Measurements from ENCODE around the gene OLIG2. TPM values are rescaled to one million over a fixed set of nuclear protein-coding genes. Genes with fewer than 3 reads are reported as not detected.

OLIG2 gene
- total RNA-seq, 1 donor from 2014 or later, result 0.56 TPM

DNA sequence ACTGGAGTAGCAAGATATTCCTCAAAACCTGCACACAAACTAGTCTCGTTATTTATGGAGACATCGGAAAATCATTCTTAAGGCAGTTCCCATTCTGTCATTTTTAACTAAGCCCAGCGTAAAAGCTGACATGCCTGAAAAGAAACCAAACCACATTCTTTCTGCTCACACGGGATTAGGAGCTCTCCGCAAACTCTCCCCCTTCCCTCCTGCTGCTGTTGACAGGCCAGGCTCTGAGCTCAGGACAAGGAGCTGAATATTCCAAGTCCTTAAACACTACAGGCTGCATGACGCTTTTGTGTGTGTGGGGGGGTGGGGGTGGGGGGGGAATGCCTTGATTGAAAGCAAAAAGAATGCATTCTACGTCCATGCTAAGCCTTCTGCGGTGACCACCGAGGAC is 49.4 kb downstream of the OLIG2 start:
- Mint-ChIP-seq H3K9me3 (ENCODE audit: unreplicated experiment) (no peaks in the 10 kb centered on the region), H3K27ac (ENCODE audit: unreplicated experiment) (no peak overlapping the region), H3K36me3 (ENCODE audit: unreplicated experiment) (peaks cover 1% of the 10 kb centered on the region), H3K27me3 (ENCODE audit: unreplicated experiment) (peaks cover 77% of the 10 kb centered on the region), H3K4me1 (ENCODE audit: unreplicated experiment) (peaks cover 16% of the 10 kb centered on the region), H3K4me3 (ENCODE audit: unreplicated experiment) (no peak overlapping the region)
- DNase-seq (ENCODE audit: extremely low spot score, unreplicated experiment), result no peak
- TF ChIP-seq, protein P1, sequence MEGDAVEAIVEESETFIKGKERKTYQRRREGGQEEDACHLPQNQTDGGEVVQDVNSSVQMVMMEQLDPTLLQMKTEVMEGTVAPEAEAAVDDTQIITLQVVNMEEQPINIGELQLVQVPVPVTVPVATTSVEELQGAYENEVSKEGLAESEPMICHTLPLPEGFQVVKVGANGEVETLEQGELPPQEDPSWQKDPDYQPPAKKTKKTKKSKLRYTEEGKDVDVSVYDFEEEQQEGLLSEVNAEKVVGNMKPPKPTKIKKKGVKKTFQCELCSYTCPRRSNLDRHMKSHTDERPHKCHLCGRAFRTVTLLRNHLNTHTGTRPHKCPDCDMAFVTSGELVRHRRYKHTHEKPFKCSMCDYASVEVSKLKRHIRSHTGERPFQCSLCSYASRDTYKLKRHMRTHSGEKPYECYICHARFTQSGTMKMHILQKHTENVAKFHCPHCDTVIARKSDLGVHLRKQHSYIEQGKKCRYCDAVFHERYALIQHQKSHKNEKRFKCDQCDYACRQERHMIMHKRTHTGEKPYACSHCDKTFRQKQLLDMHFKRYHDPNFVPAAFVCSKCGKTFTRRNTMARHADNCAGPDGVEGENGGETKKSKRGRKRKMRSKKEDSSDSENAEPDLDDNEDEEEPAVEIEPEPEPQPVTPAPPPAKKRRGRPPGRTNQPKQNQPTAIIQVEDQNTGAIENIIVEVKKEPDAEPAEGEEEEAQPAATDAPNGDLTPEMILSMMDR (IDR thresholded peaks at IDR 0.05), result no peak

DNA sequence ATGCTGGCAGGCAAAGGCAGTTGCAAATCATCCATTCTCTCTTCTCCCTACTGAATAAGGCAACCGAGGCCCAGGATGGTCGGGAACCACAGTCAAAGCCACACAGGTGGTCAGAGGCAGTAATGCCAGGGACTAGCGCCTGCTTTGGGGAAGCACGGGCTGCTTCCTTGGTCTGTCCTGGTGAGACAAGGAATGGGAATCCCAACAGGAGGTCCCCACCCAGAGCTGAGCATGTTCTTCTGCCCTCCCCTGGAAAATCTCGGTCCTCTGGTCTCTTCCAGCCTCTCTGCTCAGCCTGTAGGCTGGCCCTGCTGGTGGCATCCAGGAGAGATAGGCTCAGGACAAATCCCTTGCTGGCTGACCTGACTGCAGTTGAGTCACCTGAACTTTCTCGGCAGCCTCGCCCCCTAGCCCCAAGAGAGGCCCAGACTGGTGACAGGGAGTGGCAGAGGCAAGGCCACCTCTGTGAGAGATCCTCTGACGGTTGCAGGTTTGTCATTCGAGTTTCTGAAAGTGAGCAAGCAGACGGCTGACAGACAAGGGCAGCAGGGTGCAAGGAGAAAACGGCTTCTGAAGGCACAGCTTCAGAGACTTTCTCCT is 50.0 kb downstream of the OLIG2 start:
- Mint-ChIP-seq H3K27me3 (ENCODE audit: unreplicated experiment) (peaks cover 82% of the 10 kb centered on the region), H3K4me3 (ENCODE audit: unreplicated experiment) (no peak overlapping the region), H3K4me1 (ENCODE audit: unreplicated experiment) (peaks cover 16% of the 10 kb centered on the region), H3K36me3 (ENCODE audit: unreplicated experiment) (peaks cover 1% of the 10 kb centered on the region), H3K27ac (ENCODE audit: unreplicated experiment) (no peak overlapping the region), H3K9me3 (ENCODE audit: unreplicated experiment) (no peaks in the 10 kb centered on the region)
- TF ChIP-seq, protein P1 (IDR thresholded peaks at IDR 0.05), result no peak
- DNase-seq (ENCODE audit: extremely low spot score, unreplicated experiment), result no peak

DNA sequence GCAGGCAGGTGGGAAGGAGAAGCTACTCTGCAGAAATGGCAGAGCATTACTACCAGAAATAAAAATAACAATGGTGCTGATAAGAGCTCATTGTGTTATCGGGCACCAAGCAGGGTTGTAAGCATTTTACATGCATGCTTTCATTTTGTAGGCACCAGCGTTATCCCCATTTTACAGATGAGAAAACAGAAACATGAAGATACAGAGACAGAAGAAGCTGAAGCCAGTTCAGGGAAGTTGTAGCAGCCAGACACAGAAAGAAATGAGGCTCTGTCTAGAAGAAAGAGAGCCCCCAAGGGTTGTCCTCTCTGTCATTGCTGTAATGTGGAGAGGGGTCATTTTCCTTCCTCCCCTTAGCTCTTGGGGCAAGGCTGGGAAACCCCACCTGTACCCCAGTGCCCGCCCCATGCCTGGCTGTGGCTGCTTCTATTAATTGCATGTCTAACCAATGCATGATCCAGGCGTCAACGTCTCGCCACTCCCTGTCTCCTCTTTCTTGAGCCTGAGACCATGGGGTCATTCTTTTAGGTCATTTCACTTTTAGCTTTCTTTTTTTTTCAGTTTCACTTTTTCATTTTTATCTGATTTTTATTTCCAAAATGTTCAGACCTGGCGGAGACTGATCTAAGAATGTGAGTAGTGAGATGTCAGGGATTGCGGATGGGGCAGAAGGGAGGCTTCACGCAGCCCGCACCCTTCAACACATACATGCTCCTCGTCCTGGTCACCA is 51.0 kb downstream of the OLIG2 start:
- DNase-seq (ENCODE audit: extremely low spot score, unreplicated experiment), result no peak
- H3K4me1 Mint-ChIP-seq (ENCODE audit: unreplicated experiment), result peaks cover 7% of the 10 kb centered on the region
- peaks cover 74% of the 10 kb centered on the region for H3K27me3 Mint-ChIP-seq (ENCODE audit: unreplicated experiment)
- H3K27ac Mint-ChIP-seq (ENCODE audit: unreplicated experiment), result no peak overlapping the region
- H3K4me3 Mint-ChIP-seq (ENCODE audit: unreplicated experiment), result no peak overlapping the region
- peaks cover 1% of the 10 kb centered on the region for H3K36me3 Mint-ChIP-seq (ENCODE audit: unreplicated experiment)
- TF ChIP-seq, protein P1 (IDR thresholded peaks at IDR 0.05), result no peak
- H3K9me3 Mint-ChIP-seq (ENCODE audit: unreplicated experiment), result no peaks in the 10 kb centered on the region

Other genes starting within 250 kb of the OLIG2 start
- not detected in 2 replicates for gene OLIG1, start 44.2 kb downstream of the OLIG2 start, total RNA-seq
- 15.9 and 17.9 TPM in 2 replicates for gene IFNAR2, start 204.0 kb downstream of the OLIG2 start, total RNA-seq
- gene IL10RB, start 240.4 kb downstream of the OLIG2 start, total RNA-seq, result 21.1 and 21.7 TPM in 2 replicates